ENCODE measurements around the gene NOD2. TPM values are rescaled to one million over a fixed set of nuclear protein-coding genes. Genes with fewer than 3 reads are reported as not detected.

NOD2 gene
- polyA plus RNA-seq, 2 donors = 6.2 to 11.0 TPM

- peak overlapping the region in 1 of 2 donors; percentile 35 for H3K4me3 ChIP-seq (ENCODE audit: low read depth in 1 of 2, low read length in 2 of 2)
- peaks cover 19 to 47% of the 10 kb centered on the region in 2 donors for H3K4me1 ChIP-seq (ENCODE audit: control insufficient read depth in 2 of 2, insufficient read depth in 2 of 2, low read length in 1 of 2)
- 95 to 96% methylated on average over 5 of the region's 5 CpGs for WGBS, 2 donors
- H3K9me3 ChIP-seq (ENCODE audit: control insufficient read depth in 2 of 2, insufficient read depth in 1 of 2, low read depth in 1 of 2, low read length in 1 of 2) = peaks cover 0 to 2% of the 10 kb centered on the region in 2 donors
- H3K36me3 ChIP-seq (ENCODE audit: control insufficient read depth in 2 of 2, insufficient read depth in 2 of 2, low read length in 1 of 2) = no peaks in the 10 kb centered on the region
- H3K27ac ChIP-seq (ENCODE audit: low read depth in 2 of 2, low read length in 1 of 2) = peak overlapping the region; percentile 81 to 96
- H3K27me3 ChIP-seq (ENCODE audit: control insufficient read depth in 1 of 2, insufficient read depth in 2 of 2, low read length in 2 of 2) = no peaks in the 10 kb centered on the region
Measured at GRCh38 chr16:50697421-50697715, 4.0 kb downstream of the NOD2 start.

DNA sequence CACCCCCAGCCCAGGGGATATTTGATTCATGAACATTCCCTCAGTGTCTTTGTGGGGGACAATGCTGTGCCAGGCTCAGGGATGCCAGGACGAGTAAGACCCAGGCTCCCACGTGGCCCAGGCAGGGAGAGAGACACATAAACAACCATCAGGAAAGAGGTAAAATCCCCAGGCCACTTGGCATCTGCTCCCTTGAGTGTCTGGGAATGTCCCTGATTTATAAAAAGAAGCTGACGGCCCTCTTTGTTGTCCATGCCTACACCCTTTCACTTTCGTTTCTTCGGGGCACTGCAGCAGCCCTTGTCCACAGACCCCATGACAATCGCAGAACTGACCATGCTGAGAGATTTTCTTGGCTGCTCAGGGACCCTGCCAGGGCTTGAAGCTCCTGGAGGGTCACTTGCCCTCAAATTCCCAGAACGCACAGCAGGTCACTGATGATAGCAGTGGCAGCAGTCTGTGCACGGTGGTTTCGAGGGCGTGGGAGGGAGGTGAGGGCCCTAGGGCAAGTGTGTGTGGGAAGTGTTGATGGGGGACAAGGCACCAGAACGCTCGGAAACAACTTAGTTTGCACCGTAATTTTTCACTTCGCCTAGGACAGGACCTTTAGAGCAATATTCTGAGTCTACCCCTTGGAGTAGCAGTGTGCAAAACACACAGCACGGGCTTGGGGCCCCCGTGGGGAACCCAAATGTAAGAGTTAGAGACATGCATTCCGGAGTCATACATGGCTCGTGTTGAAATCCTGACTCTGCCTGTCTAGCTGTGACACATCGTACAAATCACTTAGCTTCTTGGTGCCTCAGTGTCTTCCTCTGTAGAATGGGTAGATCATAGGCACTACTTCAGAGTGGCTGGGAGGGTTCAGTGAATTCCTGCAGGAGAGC is 4.7 kb downstream of the NOD2 start:
- Histone ChIP-seq H3K27ac (ENCODE audit: low read depth in 2 of 2, low read length in 1 of 2) (peak overlapping the region; percentile 65 to 96), H3K4me1 (ENCODE audit: control insufficient read depth in 2 of 2, insufficient read depth in 2 of 2, low read length in 1 of 2) (peaks cover 19 to 39% of the 10 kb centered on the region in 2 donors), H3K9me3 (ENCODE audit: control insufficient read depth in 2 of 2, insufficient read depth in 1 of 2, low read depth in 1 of 2, low read length in 1 of 2) (no peaks in the 10 kb centered on the region), H3K36me3 (ENCODE audit: control insufficient read depth in 2 of 2, insufficient read depth in 2 of 2, low read length in 1 of 2) (no peaks in the 10 kb centered on the region), H3K27me3 (ENCODE audit: control insufficient read depth in 1 of 2, insufficient read depth in 2 of 2, low read length in 2 of 2) (no peaks in the 10 kb centered on the region), H3K4me3 (ENCODE audit: low read depth in 1 of 2, low read length in 2 of 2) (peak overlapping the region; percentile 35 to 39)
- WGBS, 2 donors = 31 to 39% methylated on average over 19 of the region's 19 CpGs

GRCh38 chr16:50699326-50700159 is 6.1 kb downstream of the NOD2 start:
- WGBS, 2 donors = 77 to 79% methylated on average over 19 of the region's 19 CpGs
- no peak overlapping the region for H3K4me3 ChIP-seq (ENCODE audit: low read depth in 1 of 2, low read length in 2 of 2)
- no peaks in the 10 kb centered on the region for H3K27me3 ChIP-seq (ENCODE audit: control insufficient read depth in 1 of 2, insufficient read depth in 2 of 2, low read length in 2 of 2)
- H3K36me3 ChIP-seq (ENCODE audit: control insufficient read depth in 2 of 2, insufficient read depth in 2 of 2, low read length in 1 of 2) = no peaks in the 10 kb centered on the region
- H3K27ac ChIP-seq (ENCODE audit: low read depth in 2 of 2, low read length in 1 of 2) = peak overlapping the region; percentile 87 to 97
- H3K4me1 ChIP-seq (ENCODE audit: control insufficient read depth in 2 of 2, insufficient read depth in 2 of 2, low read length in 1 of 2) = peaks cover 15 to 32% of the 10 kb centered on the region in 2 donors
- peaks cover 0 to 2% of the 10 kb centered on the region in 2 donors for H3K9me3 ChIP-seq (ENCODE audit: control insufficient read depth in 2 of 2, insufficient read depth in 1 of 2, low read depth in 1 of 2, low read length in 1 of 2)

- no peak overlapping the region for H3K4me3 ChIP-seq (ENCODE audit: low read depth in 1 of 2, low read length in 2 of 2)
- peaks cover 3 to 18% of the 10 kb centered on the region in 2 donors for H3K4me1 ChIP-seq (ENCODE audit: control insufficient read depth in 2 of 2, insufficient read depth in 2 of 2, low read length in 1 of 2)
- peak overlapping the region; percentile 56 to 72 for H3K27ac ChIP-seq (ENCODE audit: low read depth in 2 of 2, low read length in 1 of 2)
- H3K9me3 ChIP-seq (ENCODE audit: control insufficient read depth in 2 of 2, insufficient read depth in 1 of 2, low read depth in 1 of 2, low read length in 1 of 2) = peaks cover 0 to 2% of the 10 kb centered on the region in 2 donors
- H3K36me3 ChIP-seq (ENCODE audit: control insufficient read depth in 2 of 2, insufficient read depth in 2 of 2, low read length in 1 of 2) = no peaks in the 10 kb centered on the region
- WGBS, 2 donors = 81 to 88% methylated on average over 3 of the region's 3 CpGs
- no peaks in the 10 kb centered on the region for H3K27me3 ChIP-seq (ENCODE audit: control insufficient read depth in 1 of 2, insufficient read depth in 2 of 2, low read length in 2 of 2)
Measured at GRCh38 chr16:50702725-50703124, 9.3 kb downstream of the NOD2 start.

- H3K27ac ChIP-seq (ENCODE audit: low read depth in 2 of 2, low read length in 1 of 2) = no peak overlapping the region
- WGBS, 2 donors = 93 to 94% methylated on average over 1 of the region's 1 CpG
- peaks cover 5 to 13% of the 10 kb centered on the region in 2 donors for H3K4me1 ChIP-seq (ENCODE audit: control insufficient read depth in 2 of 2, insufficient read depth in 2 of 2, low read length in 1 of 2)
- no peak overlapping the region for H3K4me3 ChIP-seq (ENCODE audit: low read depth in 1 of 2, low read length in 2 of 2)
- H3K36me3 ChIP-seq (ENCODE audit: control insufficient read depth in 2 of 2, insufficient read depth in 2 of 2, low read length in 1 of 2) = no peaks in the 10 kb centered on the region
- peaks cover 0 to 2% of the 10 kb centered on the region in 2 donors for H3K9me3 ChIP-seq (ENCODE audit: control insufficient read depth in 2 of 2, insufficient read depth in 1 of 2, low read depth in 1 of 2, low read length in 1 of 2)
- H3K27me3 ChIP-seq (ENCODE audit: control insufficient read depth in 1 of 2, insufficient read depth in 2 of 2, low read length in 2 of 2) = no peaks in the 10 kb centered on the region
Measured at GRCh38 chr16:50704245-50704644, 10.8 kb downstream of the NOD2 start.

DNA sequence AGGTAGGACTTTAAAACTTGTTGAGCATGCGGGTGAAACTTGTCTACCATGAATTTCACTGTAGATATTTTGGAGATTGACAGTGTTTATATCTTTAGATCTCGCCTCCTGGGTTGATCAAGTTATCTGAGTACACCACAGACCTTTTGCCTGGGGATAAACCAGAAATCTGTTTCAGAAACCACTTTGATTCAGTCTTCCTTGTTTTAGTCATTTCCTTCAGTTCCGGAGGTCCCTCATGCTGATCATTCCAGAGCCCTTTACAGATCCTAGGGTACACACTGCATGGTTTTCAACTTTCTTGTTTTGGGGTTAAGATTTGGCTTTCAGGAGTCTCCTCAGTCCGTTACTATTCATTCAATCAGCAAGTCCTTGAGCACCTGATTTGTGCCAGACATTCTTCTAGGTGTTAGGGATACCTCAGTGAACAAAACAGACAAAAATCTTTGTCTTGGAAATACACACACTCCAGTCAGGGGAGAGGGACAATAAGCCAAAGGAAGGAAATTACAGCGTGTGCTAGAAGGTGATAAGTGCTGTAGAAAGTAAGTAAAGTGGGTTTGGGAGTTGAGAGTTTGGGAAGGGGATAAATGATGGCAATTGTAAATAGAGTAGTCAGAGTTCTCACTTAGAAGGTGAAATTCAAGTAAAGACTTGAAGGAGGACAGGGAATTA is 12.2 kb downstream of the NOD2 start:
- Histone ChIP-seq H3K4me1 (ENCODE audit: control insufficient read depth in 2 of 2, insufficient read depth in 2 of 2, low read length in 1 of 2) (peaks cover 3 to 8% of the 10 kb centered on the region in 2 donors), H3K27ac (ENCODE audit: low read depth in 2 of 2, low read length in 1 of 2) (peak overlapping the region; percentile 76 to 91), H3K27me3 (ENCODE audit: control insufficient read depth in 1 of 2, insufficient read depth in 2 of 2, low read length in 2 of 2) (no peaks in the 10 kb centered on the region), H3K9me3 (ENCODE audit: control insufficient read depth in 2 of 2, insufficient read depth in 1 of 2, low read depth in 1 of 2, low read length in 1 of 2) (peaks cover 0 to 2% of the 10 kb centered on the region in 2 donors), H3K36me3 (ENCODE audit: control insufficient read depth in 2 of 2, insufficient read depth in 2 of 2, low read length in 1 of 2) (peaks cover 0 to 3% of the 10 kb centered on the region in 2 donors), H3K4me3 (ENCODE audit: low read depth in 1 of 2, low read length in 2 of 2) (no peak overlapping the region)
- WGBS, 2 donors = 69 to 71% methylated on average over 5 of the region's 5 CpGs

GRCh38 chr16:50706250-50706649 is 12.8 kb downstream of the NOD2 start:
- WGBS, 2 donors = 39 to 46% methylated on average over 3 of the region's 3 CpGs
- Histone ChIP-seq H3K9me3 (ENCODE audit: control insufficient read depth in 2 of 2, insufficient read depth in 1 of 2, low read depth in 1 of 2, low read length in 1 of 2) (peaks cover 0 to 2% of the 10 kb centered on the region in 2 donors), H3K4me3 (ENCODE audit: low read depth in 1 of 2, low read length in 2 of 2) (no peak overlapping the region), H3K36me3 (ENCODE audit: control insufficient read depth in 2 of 2, insufficient read depth in 2 of 2, low read length in 1 of 2) (peaks cover 0 to 8% of the 10 kb centered on the region in 2 donors), H3K27me3 (ENCODE audit: control insufficient read depth in 1 of 2, insufficient read depth in 2 of 2, low read length in 2 of 2) (no peaks in the 10 kb centered on the region), H3K4me1 (ENCODE audit: control insufficient read depth in 2 of 2, insufficient read depth in 2 of 2, low read length in 1 of 2) (peaks cover 3 to 8% of the 10 kb centered on the region in 2 donors), H3K27ac (ENCODE audit: low read depth in 2 of 2, low read length in 1 of 2) (peak overlapping the region; percentile 76 to 91)

GRCh38 chr16:50708373-50709060 is 15.1 kb downstream of the NOD2 start:
- Histone ChIP-seq H3K27me3 (ENCODE audit: control insufficient read depth in 1 of 2, insufficient read depth in 2 of 2, low read length in 2 of 2) (no peaks in the 10 kb centered on the region), H3K27ac (ENCODE audit: low read depth in 2 of 2, low read length in 1 of 2) (peak overlapping the region; percentile 60 to 93), H3K9me3 (ENCODE audit: control insufficient read depth in 2 of 2, insufficient read depth in 1 of 2, low read depth in 1 of 2, low read length in 1 of 2) (peaks cover 0 to 2% of the 10 kb centered on the region in 2 donors), H3K4me1 (ENCODE audit: control insufficient read depth in 2 of 2, insufficient read depth in 2 of 2, low read length in 1 of 2) (peaks cover 3 to 12% of the 10 kb centered on the region in 2 donors), H3K4me3 (ENCODE audit: low read depth in 1 of 2, low read length in 2 of 2) (no peak overlapping the region), H3K36me3 (ENCODE audit: control insufficient read depth in 2 of 2, insufficient read depth in 2 of 2, low read length in 1 of 2) (peaks cover 0 to 19% of the 10 kb centered on the region in 2 donors)
- WGBS, 2 donors = 68 to 76% methylated on average over 10 of the region's 10 CpGs
